GM19455 (cell line): ENCODE measurements around the gene CXCL5.
"Not testable (repeated sequence)": the region's sequence is repeated elsewhere in the genome, so short reads cannot be mapped to it uniquely, and the experiment has no call there.

Experiments used
- ATAC-seq: cut with Tn5 transposase; IDR thresholded peaks from one replicate; pipeline ENCODE4 v1.9.1; 2021; ENCODE audit not compliant: unreplicated experiment

Gene CXCL5

DNA sequence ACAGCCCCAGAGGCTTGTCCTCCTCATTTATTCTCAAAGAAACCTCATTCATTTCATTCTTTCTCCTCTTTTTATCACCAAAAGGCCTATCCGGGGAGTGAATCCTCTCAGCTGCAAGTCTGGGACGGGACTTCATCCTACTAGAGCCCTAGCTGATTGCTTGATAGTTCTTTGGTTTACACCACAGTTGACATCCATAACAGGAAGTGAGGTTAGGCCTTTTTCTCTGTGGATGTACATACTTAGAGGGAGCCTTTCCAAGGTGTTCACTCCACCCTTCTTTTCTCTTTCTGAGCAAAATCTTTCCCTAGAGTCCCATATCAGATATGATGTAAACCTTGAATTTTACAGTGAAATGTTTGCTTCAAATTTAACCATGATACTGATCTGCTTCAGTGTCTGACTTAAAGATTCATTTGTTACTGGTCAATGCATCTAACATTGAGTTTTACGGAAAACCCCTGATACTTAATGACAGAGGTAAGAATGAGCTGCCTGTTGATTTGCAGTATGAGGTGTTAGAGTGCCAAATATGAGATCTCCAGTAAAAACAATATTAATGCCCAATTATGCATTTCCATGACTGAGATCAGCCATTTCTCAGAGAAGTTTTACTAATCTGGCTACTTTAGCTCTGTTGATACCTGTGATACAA, 16.8 kb upstream of the CXCL5 start:
- ATAC-seq: no peak

DNA sequence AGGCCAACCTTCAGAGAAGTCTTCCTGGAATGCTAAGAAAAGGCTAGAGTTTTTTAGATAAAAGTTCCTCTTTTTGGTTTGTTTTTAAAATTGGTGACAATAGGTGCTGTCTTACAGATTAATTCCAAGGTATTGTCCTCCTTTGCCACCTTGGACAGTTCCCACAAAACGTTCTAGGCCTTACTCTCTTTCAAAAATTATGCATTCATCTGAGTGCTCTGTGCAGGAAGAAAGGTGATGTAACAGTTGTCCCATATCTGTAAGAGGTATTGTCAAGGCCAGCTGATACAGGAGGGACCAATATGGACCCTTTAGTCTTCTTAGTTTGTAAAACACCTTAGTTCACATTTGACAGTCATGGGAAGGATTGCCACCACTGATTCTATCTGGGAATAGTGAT, 15.9 kb upstream of the CXCL5 start:
- ATAC-seq: no peak

DNA sequence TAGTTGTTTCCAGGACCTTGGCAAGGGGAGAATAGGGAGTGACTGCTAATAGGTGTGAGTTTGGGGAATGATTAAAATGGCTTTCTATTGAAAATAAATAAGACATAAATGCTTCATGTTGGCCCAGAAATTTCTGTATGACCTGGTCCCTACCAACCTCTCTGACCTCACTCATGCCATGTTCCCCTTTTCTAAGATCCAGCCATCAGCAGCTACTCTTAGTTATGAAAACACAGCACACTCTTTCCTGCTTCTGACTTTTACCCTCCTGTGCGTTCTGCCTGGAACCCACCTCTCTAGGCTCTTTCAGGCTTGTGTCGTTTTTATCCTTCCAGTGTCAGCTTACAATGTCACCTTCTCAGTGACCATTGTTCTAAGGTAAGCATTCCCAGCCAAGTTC, 14.8 kb upstream of the CXCL5 start:
- ATAC-seq: no peak

DNA sequence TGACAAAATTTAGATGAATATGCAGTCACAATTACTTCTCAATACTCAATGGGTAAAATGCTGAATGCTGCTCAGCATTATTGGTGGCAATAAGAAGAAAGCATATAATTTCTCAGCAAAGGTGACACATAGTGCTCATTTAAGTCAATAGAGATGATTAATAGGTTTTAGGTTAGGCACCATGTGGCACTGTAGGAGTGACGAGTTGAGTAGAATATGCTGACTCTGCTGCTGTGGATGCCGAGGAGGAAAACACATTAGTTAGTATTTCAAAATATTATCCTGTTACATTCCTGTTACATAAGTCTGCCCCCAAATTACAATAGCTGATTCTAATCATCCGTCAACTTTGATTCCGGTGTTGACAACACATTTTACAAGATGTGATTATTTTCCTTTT, 13.7 kb upstream of the CXCL5 start:
- ATAC-seq: no peak

DNA sequence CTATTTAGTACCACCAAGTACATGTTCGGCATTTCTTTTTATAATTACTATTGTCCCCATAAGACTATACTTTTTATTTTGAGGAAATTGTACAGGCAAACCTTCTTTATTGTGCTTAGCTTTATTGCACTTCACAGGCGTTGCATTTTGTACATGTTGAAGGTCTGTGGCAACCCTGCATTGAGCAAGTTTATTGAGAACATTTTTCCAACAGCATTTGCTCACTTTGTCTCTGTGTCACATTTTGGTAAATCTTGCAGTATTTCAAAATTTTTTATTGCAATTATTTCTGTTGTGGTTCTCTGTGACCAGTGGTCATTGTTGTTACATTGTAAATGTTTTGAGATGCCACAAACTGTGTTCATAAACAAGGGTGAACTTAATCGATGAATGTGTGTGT, 10.8 kb upstream of the CXCL5 start:
- ATAC-seq: no peak

DNA sequence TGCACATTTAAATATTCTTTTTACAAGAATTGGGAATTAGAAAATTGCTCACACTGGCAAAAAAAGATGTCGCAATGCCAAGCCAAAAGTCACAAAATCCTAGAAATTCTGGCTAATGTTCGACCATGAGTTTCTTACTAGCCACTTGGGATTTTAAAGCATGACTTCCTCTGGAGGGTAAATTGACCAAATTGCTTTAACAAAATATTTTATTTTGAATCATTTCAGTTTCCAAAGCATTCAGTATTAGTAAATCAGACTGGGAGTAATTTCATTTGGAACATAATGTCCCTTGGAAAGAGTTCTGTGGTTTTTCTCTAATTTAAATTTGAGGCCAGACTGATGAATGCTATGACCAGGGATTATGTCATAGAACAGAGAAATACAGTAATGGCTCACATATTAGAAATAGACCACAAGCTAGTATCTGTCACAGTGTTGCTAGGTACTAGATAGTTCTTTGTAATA, 7.6 kb upstream of the CXCL5 start:
- no peak for ATAC-seq

DNA sequence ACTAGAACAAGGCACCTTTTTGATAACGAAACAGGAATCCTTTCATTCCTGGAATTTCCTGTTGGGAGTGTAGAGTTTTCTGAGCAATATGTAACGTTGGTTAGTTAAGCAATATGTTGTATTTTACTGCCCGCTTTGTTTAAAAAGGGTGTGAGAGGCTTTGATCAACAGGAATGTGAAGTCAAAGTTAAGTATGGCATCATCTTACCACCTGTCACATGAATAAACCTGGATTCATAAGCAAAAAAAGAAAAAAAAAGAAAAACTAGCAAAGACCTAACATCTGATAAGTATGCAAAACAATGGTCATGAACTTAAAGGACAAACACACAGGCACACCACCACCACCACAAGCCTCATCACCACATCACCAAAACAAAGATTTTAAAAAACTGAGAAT, 7.1 kb upstream of the CXCL5 start:
- no peak for ATAC-seq

DNA sequence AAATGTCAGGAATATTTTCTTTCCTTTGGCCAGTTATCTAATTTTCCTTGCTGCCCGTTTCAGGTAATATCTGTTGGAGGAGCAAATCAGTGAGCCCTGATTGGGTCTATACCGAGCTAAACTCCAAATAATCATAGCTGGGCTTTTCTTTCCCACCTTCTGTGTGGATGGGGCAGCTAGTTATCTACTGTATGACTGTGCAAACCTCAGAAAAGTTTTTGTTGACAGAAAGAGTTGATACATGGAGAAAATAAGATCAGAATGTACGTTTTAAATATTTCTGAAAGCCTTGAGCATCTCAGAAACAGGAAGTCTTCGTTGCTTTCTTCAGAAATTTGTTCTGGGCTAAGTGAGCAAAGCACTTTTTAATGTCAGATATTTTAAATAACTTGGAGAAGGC, 6.2 kb upstream of the CXCL5 start:
- ATAC-seq: no peak

DNA sequence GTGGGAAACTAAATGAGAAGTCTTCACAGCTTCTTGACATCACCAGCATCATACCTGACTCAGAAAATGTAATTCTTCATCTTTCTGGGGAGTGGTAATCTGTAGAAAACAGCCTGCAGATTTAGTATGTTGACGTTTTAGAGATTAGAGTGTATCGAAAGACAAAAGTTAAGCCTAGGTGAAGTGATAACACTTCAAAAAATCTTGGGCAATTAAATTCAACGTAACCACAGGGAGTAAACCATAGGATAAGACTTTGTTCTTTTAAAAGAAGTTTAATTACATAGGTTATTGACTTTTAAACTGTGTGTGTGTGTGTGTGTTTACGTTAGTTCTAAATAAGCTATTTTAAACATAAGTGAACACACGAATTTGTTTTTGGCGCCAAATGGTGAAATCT, 1.8 kb upstream of the CXCL5 start:
- no peak for ATAC-seq

DNA sequence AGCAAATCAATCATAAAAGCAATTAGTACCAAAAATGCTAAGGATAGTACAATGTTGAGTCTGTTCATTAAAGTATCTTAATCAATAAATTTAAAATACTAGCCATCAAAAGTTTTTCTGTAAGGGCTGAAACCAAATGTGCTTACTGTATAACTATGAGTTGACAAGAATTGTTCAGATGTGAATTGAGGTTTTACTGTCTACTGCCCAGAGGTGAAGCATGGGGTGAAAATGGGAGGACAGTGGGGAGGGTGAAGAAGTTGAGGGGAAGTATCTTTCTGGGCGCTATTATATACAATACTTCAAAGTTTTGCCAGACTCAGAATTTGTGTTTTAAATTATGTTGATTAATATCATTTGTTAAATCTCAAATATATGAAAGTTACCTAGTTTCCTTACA, 6.4 kb downstream of the CXCL5 start:
- ATAC-seq: no peak

DNA sequence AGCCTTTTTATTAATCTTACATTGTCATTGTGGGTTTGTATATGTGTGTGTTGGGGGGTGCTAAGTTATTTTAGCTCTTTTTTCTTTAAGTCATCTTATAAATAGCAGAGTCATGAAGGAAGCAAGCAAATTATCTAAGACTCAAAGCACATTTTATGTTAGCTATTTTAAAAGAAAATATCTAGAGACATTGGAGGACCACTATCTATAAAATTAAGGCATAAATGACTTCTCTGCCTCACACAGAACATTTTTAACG, 6.8 kb downstream of the CXCL5 start:
- ATAC-seq: no peak

DNA sequence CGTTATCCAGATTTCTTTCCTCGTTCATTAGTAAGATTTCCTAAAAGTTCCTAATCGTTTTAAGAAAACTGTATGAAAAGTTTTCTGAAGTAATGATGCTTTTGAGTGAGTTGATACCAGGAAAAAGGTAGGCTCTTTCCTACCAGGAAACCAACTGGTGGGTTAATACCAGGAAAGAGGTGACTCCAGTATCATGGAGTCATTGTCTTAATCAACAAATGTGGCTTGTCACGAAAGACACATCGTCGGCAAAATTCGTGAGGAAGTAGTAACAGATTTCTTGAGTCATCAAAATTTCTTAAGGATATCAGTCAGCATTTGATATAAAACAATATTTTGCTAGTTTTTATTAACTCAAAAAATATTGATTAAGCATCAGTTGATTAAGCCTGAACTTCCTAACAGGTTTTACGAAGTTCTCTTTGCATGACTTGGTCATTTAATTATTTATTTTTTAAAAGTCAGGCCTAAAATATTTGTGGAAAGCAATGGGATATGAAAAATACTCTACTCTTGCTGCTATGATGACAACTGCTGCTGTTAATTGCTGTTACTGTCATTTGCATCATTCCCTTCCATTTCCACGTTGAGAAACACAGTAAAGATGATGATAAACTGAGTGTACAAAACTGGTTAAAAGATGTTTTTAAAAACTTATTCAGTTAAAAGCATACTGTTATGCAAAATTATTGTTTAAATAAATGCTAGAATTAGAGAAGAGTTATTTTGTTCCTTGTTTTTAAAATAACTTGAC, 7.3 kb downstream of the CXCL5 start:
- no peak for ATAC-seq

DNA sequence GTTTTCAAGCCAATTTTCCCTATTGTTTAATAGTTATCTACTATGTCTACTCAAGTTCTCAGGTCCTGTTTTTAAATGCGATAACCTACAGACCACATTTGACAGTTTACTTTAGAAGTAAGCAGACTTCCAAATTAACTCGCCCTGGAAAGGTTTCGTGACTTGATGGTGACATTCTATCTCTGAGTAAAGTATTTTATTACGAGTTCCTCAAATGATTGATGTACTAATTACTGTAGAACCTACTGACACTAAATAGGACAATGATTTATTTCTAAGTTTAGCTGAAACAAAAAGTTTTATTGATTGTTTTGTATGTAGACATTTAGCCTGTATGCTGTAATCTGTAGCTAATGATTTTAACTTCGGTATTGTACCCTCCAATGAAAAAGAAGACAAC, 8.5 kb downstream of the CXCL5 start:
- ATAC-seq: no peak

DNA sequence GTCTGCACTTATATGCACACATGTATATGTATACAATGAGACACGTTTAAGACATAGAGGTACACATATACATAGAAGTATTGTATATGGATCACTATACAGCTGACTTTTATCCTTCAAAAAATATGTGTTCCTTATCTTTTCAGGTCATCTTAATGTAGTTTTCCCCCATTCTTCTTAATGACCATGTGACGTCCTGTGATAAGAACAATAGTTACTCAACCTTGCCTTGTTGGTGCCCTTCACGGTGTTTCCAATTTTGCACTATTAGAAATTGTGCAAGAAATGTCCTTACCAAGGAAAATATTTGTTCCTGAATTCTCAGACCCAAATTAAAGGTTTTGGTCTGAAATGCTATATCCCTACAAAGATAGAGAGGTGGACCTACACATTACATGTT, 9.4 kb downstream of the CXCL5 start:
- no peak for ATAC-seq

DNA sequence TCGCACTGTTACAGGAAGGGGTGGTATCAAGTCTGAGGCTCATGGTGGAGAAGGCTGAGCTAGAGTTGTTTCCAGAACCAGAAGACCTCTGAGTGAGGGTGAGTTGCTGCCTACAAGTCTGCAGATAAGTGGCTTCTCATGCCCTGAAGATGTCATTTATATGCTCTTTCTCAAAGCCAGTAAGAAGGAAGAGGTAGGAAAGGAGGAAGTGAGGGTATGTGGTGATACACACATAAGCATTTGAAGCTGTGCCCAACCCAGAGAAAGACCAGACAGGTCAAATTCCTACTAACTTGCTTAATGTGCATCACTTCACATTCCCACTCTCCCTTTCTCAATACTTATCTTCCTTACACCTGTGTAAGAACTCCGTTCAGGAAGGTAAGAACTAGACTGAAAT, 10.4 kb downstream of the CXCL5 start, which contains the start of gene PPBP:
TSS of gene PPBP (minus strand) at position 130 of the 400 bp plus-strand sequence. CDS start at position 43, 87 bp downstream.
- no peak for ATAC-seq

DNA sequence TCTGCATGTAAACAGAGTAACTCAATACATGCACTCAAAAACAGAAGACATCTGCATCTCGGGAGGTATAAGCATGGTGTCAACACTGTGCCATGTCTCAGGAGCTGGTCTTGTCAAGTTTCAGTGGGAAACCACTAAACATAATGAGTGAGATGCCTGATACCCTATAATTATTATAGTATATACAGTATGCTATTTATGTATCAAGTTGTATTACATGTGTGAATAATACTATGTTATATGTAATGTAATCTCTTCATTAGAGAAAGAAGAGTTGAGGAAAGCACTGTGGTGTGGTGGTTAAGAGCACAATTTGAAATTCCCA, 13.0 kb downstream of the CXCL5 start:
- no peak for ATAC-seq

DNA sequence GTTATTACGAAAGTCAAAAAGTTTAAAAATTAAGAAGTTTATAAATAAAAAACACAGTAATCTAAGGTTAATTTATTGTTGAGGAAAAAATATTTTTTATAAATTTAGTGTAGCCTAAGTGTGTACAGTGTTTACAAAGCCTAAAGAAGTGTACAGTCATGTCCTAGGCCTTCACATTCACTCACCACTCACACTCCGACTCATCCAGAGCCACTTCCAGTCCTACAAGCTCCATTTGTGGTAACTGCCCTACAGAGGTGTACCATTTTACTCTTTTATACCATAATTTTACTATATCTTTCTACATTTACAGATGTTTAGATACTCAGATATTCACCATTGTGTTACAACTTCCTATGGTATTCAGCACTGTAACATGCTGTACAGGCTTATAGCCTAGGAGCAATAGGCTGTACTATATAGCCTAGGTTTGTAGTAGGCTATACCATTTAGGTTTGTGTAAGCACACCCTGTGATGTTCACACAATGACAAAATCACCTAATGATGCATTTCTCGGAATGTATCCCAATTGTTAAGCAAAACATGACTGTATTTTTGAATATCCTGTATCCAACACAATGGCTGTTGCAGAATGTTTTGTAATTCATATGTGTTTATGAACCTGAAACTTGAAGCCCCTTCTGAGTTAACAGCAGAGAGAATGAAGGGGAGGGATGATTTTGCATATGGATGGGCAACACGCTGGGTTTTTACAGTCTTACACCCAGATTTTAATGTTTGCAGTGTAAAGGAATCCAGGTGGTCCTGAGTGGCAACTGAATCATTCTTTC, 13.5 kb downstream of the CXCL5 start:
- no peak for ATAC-seq

DNA sequence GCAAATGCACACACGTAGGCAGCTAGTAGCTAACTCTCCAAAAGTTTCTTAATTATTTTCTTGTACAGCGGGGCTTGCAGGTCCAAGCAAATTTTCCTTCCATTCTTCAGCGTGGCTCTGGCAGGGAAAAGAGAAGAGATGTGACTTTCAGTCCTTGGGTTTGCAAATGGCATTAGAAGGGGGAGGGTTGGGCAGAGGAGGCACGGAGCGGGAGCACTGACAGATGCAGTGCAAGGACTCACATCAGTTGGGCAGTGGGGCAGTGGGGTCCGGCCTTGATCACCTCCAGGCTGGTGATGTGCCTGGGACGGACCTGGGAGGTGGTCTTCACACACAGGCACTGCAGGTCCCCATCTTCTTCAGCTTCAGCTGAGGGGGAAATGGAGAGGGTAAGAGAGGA, 17.3 kb downstream of the CXCL5 start:
- not testable (repeated sequence) for ATAC-seq

DNA sequence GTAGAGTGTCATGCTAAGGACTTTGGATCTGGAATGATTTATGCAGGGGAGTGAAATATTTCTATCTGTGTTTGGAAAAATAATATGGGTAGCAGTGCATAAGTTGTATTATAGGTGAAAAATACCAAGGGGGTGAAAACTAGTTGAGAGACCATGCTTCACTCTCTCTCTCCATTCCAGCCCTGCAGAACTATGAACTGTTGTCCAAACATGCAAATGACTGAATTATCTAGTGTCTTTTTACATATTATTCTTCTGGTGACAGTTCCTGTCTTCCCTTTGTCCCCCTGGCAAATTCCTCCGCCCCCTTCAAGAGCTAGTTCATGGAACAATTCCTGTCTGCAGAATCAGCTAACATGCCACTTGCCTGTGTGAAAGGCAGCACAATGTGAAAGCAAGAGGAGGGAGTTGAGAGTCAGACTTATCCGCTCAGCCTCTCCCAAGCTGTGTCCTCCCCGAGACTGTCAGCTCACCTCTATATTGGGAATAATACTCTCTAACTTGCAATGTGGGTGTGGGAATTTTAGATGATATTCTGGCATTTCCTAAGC, 19.0 kb downstream of the CXCL5 start:
- ATAC-seq: no peak

DNA sequence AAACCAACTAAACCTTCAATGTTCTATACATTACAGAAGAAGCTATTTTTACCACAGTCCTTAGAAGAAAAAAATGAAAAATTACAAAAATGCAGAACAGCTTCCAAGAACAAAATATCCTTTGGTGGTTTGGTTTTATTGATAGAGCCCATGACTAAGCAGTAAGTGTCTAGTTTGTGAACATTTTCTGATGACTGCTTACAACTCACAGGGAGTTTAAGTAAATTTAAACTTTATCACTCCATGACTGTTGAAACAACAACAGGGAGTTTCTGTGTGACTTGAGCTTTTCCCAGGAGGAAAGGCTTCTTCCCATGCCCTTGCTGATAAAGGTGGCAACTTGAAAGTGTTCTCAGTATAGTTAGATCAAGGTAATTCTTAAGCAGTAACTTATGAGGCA, 19.6 kb downstream of the CXCL5 start:
- no peak for ATAC-seq

DNA sequence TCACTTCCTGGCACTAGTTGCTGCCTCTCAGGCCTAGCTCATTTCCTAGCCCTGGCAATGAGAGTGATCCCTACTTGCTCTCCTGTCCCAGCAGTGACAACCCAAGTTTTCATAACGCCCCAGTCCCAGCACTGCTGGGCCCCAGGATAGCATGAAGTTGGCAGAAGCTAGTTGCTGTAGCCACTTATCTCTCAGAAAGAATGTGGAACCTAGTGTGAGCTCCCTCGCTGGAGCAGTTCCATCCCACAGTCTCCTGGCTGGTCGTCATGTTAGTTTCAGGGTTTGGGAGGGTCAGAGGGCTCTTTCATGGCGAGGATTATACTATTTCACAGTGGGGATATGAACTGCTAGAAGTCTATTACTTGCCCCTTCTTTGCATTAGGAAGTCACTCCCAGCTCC, 21.8 kb downstream of the CXCL5 start:
- ATAC-seq: no peak

DNA sequence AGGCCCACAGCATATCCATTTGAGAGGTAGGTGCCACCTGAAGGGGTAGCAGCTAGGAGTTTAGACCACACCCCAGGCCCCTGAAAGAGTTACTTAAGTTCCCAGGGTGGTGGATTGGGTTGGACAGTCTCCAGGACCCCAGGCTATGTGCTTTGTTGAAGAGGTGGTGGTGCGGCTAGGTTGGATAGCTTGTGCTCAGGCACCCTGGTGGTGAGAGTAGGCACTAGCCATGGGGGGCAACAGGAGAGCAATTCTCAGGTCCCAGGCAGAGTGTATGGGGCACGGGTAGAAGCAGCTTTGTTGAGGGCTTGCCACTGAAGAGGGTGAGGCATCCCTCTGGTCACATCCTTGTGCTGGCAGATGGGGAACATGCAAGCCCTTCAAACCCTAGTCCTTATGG, 22.3 kb downstream of the CXCL5 start:
- ATAC-seq: no peak
